Cardiac muscle cell (in vitro differentiated cells and primary cell): ENCODE results near the gene UGT1A3. TPM values are rescaled to one million over a fixed set of nuclear protein-coding genes. Genes with fewer than 3 reads are reported as not detected.
A peak's percentile ranks its signal among the peaks of the same experiment; 100 is the strongest.

ENCODE experiments used
- DNase-seq, 2 donors: peaks; one replicate each; pipeline versions ENCODE4 v3.0.0 to v3.0.0-alpha.2; 2010 to 2017; ENCODE audit warnings: low read depth in 1 of 2, low spot score in 1 of 2
- H3K27ac ChIP-seq: fragments of 200-600 bp; sonication (generic); 2 replicates; pipeline ENCODE4 v1.5.1; 2016
- H3K27me3 ChIP-seq: fragments of 200-600 bp; sonication (generic); 2 replicates; pipeline ENCODE4 v1.6.0; 2016; ENCODE audit warnings: control low read depth
- H3K36me3 ChIP-seq: fragments of 200-600 bp; sonication (generic); 2 replicates; pipeline ENCODE4 v1.5.1; 2016; ENCODE audit warnings: control low read depth
- H3K4me1 ChIP-seq: fragments of 200-600 bp; sonication (generic); 2 replicates; pipeline ENCODE4 v1.8.1; 2017; ENCODE audit warnings: low read depth, mild to moderate bottlenecking, mixed run types
- H3K4me3 ChIP-seq: fragments of 200-600 bp; sonication (generic); 2 replicates; pipeline ENCODE4 v1.5.1; 2016; ENCODE audit warnings: mild to moderate bottlenecking
- H3K9me3 ChIP-seq: fragments of 200-600 bp; sonication (generic); 2 replicates; pipeline ENCODE4 v1.5.1; 2017; ENCODE audit warnings: low read depth, mild to moderate bottlenecking, control low read depth
- polyA plus RNA-seq: library from polyadenylated mRNA; unstranded; fragments of >200 nt; fragmentation: Nextera tagmentation; extraction: Ambion mirVana; gene quantifications from 2 replicates; pipeline ENCODE4 v1.2.1, GENCODE V29; 2016
- total RNA-seq: library from RNA; depleted of rRNA; stranded (reverse); fragments of >200 nt; gene quantifications from 2 replicates; pipeline ENCODE4 v1.2.3, GENCODE V29; 2016
- TF ChIP-seq, protein P1 (sequence below): IDR thresholded peaks from 2 replicates; pipeline ENCODE4 v1.5.1; 2012; ENCODE audit warnings: low read depth, mild to moderate bottlenecking, low read length

Gene UGT1A3
- total and polyA plus RNA-seq, 2 experiments from 2014 or later, result not detected

DNA sequence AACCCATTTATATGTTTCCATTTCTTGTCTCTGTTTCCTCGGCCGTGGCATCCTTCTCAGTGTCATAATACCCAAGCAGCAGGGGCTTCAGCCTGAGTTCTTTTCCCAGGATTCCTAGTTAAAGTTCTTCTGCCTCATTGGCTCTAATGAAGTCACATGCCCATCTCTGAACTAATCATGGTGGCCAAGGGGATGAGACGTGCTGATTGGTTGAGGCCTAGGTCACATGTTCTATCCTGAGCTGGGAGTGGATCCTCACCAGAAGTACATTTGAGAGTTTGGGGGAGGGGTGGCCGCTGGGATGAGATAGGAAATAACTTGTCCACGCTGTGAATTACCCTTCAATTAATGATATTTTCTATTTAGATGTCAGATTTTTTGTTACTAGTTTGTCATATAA lies 19.9 kb upstream of the UGT1A3 start:
- Histone ChIP-seq H3K27ac (no peak overlapping the region), H3K36me3 (no peaks in the 10 kb centered on the region), H3K9me3 (no peaks in the 10 kb centered on the region), H3K27me3 (peaks cover 8% of the 10 kb centered on the region), H3K4me1 (no peaks in the 10 kb centered on the region), H3K4me3 (no peak overlapping the region)
- TF ChIP-seq, protein P1, sequence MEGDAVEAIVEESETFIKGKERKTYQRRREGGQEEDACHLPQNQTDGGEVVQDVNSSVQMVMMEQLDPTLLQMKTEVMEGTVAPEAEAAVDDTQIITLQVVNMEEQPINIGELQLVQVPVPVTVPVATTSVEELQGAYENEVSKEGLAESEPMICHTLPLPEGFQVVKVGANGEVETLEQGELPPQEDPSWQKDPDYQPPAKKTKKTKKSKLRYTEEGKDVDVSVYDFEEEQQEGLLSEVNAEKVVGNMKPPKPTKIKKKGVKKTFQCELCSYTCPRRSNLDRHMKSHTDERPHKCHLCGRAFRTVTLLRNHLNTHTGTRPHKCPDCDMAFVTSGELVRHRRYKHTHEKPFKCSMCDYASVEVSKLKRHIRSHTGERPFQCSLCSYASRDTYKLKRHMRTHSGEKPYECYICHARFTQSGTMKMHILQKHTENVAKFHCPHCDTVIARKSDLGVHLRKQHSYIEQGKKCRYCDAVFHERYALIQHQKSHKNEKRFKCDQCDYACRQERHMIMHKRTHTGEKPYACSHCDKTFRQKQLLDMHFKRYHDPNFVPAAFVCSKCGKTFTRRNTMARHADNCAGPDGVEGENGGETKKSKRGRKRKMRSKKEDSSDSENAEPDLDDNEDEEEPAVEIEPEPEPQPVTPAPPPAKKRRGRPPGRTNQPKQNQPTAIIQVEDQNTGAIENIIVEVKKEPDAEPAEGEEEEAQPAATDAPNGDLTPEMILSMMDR, result no peak
- DNase-seq, result no peak

DNA sequence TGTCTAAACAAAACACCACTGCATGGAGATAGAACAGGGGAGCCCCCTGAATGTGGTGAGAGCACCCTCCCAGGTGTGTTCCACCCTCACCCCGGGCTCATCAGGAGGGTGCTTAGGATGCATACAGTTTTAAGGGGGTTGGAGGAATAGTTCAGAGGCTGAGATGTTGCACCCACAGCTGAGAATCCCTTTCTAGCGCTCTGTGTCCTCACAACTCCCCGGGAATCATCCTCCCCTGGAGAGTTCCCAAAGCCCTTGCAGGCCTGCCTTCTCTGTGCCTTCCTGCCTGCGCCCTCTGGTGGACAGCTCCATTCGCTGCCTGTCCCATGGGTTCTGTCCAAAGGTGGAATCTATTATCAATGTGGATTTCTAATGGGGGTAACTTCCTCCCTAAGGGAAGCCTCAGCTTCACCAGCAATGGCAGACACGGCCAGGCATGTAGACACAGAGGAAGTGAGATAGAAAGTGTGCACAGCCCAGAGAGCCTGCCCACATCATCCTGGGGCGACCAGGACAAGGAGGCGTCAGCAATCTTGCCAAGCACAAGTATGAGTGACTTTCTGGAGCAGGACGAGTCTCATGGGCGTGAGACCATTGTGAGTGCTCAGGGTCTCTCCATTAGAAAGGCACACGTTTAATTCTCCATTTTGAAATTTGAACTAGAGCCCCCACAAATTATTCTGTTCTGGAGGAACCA lies 17.4 kb upstream of the UGT1A3 start:
- no peaks in the 10 kb centered on the region for H3K36me3 ChIP-seq
- no peak overlapping the region for H3K27ac ChIP-seq
- TF ChIP-seq, protein P1, result peak; percentile 96
- H3K27me3 ChIP-seq, result peaks cover under 1% of the 10 kb centered on the region
- no peaks in the 10 kb centered on the region for H3K9me3 ChIP-seq
- no peak overlapping the region for H3K4me3 ChIP-seq
- DNase-seq, result peak; percentile 86 to 91
- no peaks in the 10 kb centered on the region for H3K4me1 ChIP-seq

DNA sequence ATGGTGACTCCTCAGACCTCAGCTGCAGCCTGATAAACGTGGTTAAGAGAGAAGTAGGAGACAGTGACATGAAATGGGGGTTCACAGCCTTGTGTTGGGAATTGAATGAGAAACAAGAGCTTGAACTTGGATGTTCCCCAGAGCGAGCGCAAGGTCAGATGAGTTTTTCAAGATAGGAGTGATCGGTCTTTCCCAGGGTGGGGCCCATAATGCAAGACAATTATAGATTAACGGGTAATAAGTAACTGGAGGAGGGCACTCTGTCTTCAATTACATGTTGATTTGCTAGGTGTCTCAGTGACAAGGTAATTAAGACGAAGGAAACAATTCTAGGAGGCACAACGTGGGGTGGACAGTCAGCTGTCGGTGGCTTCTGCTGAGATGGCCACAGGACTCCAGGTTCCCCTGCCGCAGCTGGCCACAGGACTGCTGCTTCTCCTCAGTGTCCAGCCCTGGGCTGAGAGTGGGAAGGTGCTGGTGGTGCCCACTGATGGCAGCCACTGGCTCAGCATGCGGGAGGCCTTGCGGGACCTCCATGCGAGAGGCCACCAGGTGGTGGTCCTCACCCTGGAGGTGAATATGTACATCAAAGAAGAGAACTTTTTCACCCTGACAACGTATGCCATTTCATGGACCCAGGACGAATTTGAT lies 16.1 kb upstream of the UGT1A3 start, which contains the start of gene UGT1A5:
Gene UGT1A5, plus strand, starts transcription at position 297 of the 651 bp plus-strand sequence. Its CDS starts 85 bp downstream, at position 382.
- Histone ChIP-seq H3K27ac (no peak within 1 kb of the TSS), H3K4me3 (no peak within 1 kb of the TSS), H3K4me1 (no peaks in the 10 kb centered on the region), H3K9me3 (no peaks in the 10 kb centered on the region), H3K36me3 (no peaks in the 10 kb centered on the region), H3K27me3 (no peaks in the 10 kb centered on the region)
- no peak for DNase-seq
- TF ChIP-seq, protein P1, result no peak

DNA sequence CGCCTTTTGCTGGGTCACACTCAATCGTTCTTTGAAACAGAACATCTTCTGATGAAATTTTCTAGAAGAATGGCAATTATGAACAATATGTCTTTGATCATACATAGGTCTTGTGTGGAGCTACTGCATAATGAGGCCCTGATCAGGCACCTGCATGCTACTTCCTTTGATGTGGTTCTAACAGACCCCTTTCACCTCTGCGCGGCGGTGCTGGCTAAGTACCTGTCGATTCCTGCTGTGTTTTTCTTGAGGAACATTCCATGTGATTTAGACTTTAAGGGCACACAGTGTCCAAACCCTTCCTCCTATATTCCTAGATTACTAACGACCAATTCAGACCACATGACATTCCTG lies 15.6 kb upstream of the UGT1A3 start:
- DNase-seq, result no peak
- Histone ChIP-seq H3K4me3 (no peak overlapping the region), H3K27ac (no peak overlapping the region), H3K9me3 (no peaks in the 10 kb centered on the region), H3K27me3 (no peaks in the 10 kb centered on the region), H3K36me3 (no peaks in the 10 kb centered on the region), H3K4me1 (no peaks in the 10 kb centered on the region)
- TF ChIP-seq, protein P1, result no peak

DNA sequence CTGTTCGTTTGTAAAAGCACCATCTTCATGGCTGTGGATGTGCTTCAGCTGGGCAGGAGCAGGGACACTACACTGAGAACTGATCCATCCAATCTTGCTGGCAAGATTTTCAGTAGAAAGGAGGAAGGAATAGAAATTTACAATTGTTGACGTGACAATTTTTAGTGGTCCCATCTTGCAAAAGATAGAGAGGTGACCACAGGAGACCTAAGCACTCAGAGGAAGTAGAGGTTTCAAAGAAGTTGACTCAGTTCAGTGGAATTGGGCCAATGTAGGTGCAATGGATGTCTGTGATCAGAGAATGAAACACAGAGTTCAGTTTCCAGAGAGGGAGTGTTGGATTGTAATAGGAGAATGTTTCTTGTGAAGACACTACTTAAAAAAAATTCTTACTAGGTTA lies 14.7 kb upstream of the UGT1A3 start:
- TF ChIP-seq, protein P1, result no peak
- DNase-seq, result no peak
- no peak overlapping the region for H3K4me3 ChIP-seq
- H3K36me3 ChIP-seq, result no peaks in the 10 kb centered on the region
- H3K9me3 ChIP-seq, result no peaks in the 10 kb centered on the region
- H3K27ac ChIP-seq, result no peak overlapping the region
- no peaks in the 10 kb centered on the region for H3K27me3 ChIP-seq
- no peaks in the 10 kb centered on the region for H3K4me1 ChIP-seq
